ENCODE results near the gene TCF4.

- TF ChIP-seq, protein P1, sequence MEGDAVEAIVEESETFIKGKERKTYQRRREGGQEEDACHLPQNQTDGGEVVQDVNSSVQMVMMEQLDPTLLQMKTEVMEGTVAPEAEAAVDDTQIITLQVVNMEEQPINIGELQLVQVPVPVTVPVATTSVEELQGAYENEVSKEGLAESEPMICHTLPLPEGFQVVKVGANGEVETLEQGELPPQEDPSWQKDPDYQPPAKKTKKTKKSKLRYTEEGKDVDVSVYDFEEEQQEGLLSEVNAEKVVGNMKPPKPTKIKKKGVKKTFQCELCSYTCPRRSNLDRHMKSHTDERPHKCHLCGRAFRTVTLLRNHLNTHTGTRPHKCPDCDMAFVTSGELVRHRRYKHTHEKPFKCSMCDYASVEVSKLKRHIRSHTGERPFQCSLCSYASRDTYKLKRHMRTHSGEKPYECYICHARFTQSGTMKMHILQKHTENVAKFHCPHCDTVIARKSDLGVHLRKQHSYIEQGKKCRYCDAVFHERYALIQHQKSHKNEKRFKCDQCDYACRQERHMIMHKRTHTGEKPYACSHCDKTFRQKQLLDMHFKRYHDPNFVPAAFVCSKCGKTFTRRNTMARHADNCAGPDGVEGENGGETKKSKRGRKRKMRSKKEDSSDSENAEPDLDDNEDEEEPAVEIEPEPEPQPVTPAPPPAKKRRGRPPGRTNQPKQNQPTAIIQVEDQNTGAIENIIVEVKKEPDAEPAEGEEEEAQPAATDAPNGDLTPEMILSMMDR (IDR thresholded peaks at IDR 0.05) = peak in 2 of 5 experiments; percentile 12 to 13
- TF ChIP-seq POLR2A (IDR thresholded peaks at IDR 0.05) (no peak), EP300 (IDR thresholded peaks at IDR 0.05; ENCODE audit: low read depth) (no peak)
Measured at GRCh38 chr18:55477499-55477859, 110.5 kb downstream of the TCF4 start.
